Adrenal gland (tissue), 12 donors: Measurements from ENCODE around the gene SMIM28. TPM values are rescaled to one million over a fixed set of nuclear protein-coding genes. Genes with fewer than 3 reads are reported as not detected.

Source experiments
- DNase-seq, 7 donors: peaks; one replicate each; pipeline ENCODE4 v3.0.0-alpha.2; 2019 to 2020
- H3K27ac ChIP-seq, 5 donors: fragments of 200-600 bp; sonication (generic) in 4 of 5; 1 replicate in 3 of 5; 2 replicates in 2 of 5; pipeline versions ENCODE4 v1.5.1 to v1.8.0; 2016 to 2020; ENCODE audit warnings: mild to moderate bottlenecking in 1 of 5
- H3K27me3 ChIP-seq: fragments of 200-600 bp; 2 replicates; pipeline ENCODE4 v1.8.0; 2021
- H3K36me3 ChIP-seq, 2 donors: fragments of 200-600 bp; replicated peaks in 1 of 2; 1 replicate in 1 of 2; 2 replicates in 1 of 2; pipeline versions ENCODE4 v1.5.1 to v1.8.0; 2018 to 2022
- H3K4me1 ChIP-seq, 2 donors: fragments of 200-600 bp; replicated peaks in 1 of 2; 1 replicate in 1 of 2; 2 replicates in 1 of 2; pipeline versions ENCODE4 v1.5.1 to v1.8.0; 2018 to 2021
- H3K4me3 ChIP-seq, 4 donors: fragments of 200-600 bp; sonication (generic) in 3 of 4; one replicate each; pipeline ENCODE4 v1.5.1; 2016 to 2018
- H3K9me3 ChIP-seq, 3 donors: fragments of 200-600 bp; sonication (generic) in 1 of 3; replicated peaks in 1 of 3; 1 replicate in 2 of 3; 2 replicates in 1 of 3; pipeline versions ENCODE4 v1.5.1 to v1.8.0; 2016 to 2021
- POLR2A ChIP-seq, 2 donors: fragments of 450-650 bp; IDR thresholded peaks; one replicate each; pipeline ENCODE4 v1.6.1; 2017; ENCODE audit warnings: antibody characterized with exemption in 2 of 2, mild to moderate bottlenecking in 2 of 2, moderate library complexity in 1 of 2
- WGBS, 4 donors: extraction: QIAGEN DNeasy Blood & Tissue Kit in 2 of 4; methylation state at CpG; one replicate each; pipeline versions ENCODE4 v1.1.5 to v1.1.7; 2013 to 2017; 5-methylcytosine and 5-hydroxymethylcytosine counted together
- intact Hi-C, 2 donors: fragments of 100-400 bp; cut with DNase I; formaldehyde crosslinking; loops; one replicate each; pipeline versions ENCODE4 v1.14.1 to v1.15.0; 2022 to 2023
- polyA plus RNA-seq, 3 donors: library from polyadenylated mRNA; stranded (reverse); fragments of 200-250 nt in 2 of 3; fragments of 350-450 nt in 1 of 3; fragmentation: Illumina TruSeq in 1 of 3; extraction: RNeasy Lipid Tissue Mini Kit (QIAGEN cat#74804) in 1 of 3; gene quantifications; one replicate each; pipeline ENCODE4 v1.2.3, GENCODE V29; 2013 to 2014
- total RNA-seq, 9 donors: library from RNA; depleted of rRNA in 4 of 9; stranded (reverse); fragments of >200 nt in 4 of 9; fragments of 120-200 nt in 1 of 9; fragmentation: NEBNext Ultra II Directional in 1 of 9; extraction: Animal tissue kit (Norgen Biotek cat#: 25700) in 1 of 9; gene quantifications; one replicate each; pipeline versions ENCODE4 v1.1.0 to v1.2.4, GENCODE V29; 2013 to 2023
- TF ChIP-seq, protein P1 (sequence below), 6 experiments: fragments of 450-650 bp in 4 of 6; fragments of 200-600 bp in 2 of 6; sonication (generic) in 1 of 6; IDR thresholded peaks; 1 replicate in 5 of 6; 2 replicates in 1 of 6; pipeline versions ENCODE4 v1.5.1 to v1.8.0; 2016 to 2021; ENCODE audit warnings: antibody characterized with exemption in 6 of 6, mild to moderate bottlenecking in 2 of 6, moderate library complexity in 1 of 6
- donor health status: healthy with polysubstance abuse.
- donor health status: Bipolar disorder and iron deficiency.
- donor health status: DM: yes; HTN: yes; CAD: no.
- donor health status: DM: no; HTN: no; CAD: no.
- donor health status: DM: no; HTN: no; CAD: no.
- donor health status: DM: yes; HTN: yes; CAD: no.

Gene SMIM28
- total and polyA plus RNA-seq, 12 donors, result not detected

DNA sequence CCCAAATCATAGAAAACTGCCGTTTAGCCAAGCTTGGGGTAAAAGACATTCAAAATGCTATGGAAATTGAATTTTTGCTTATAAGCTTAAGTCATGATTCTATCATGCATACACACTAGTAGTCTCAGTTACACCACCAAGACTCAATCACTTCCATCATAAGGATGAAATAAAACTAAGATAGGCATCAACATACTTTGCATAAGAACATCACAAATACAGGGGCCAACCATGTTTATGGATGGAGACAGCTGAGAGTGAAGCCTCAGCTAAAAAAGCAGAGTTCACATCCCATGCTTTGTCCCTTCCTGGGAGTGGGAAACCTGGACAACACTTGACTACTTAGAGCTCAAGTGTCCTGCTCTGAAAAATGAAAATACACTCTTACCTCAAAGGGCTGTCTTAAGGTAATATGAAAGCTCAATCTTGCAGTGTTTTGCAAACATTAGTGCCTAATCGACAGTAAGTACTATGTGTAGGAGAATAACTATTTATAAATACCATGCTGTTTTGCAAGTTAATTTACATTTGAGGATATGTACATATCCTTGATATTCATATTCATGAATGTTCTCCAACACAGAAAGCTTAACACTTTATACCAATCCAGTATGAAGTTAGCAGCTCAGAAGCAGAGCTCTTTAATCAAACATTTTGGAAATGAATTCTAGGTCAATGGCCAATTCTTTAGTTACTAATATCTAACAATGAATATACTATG, 32.0 kb upstream of the SMIM28 start:
- Histone ChIP-seq H3K4me1 (no peaks in the 10 kb centered on the region), H3K27ac (no peak overlapping the region), H3K4me3 (no peak overlapping the region), H3K27me3 (peaks cover 6% of the 10 kb centered on the region), H3K9me3 (no peaks in the 10 kb centered on the region), H3K36me3 (no peaks in the 10 kb centered on the region)
- TF ChIP-seq, protein P1, sequence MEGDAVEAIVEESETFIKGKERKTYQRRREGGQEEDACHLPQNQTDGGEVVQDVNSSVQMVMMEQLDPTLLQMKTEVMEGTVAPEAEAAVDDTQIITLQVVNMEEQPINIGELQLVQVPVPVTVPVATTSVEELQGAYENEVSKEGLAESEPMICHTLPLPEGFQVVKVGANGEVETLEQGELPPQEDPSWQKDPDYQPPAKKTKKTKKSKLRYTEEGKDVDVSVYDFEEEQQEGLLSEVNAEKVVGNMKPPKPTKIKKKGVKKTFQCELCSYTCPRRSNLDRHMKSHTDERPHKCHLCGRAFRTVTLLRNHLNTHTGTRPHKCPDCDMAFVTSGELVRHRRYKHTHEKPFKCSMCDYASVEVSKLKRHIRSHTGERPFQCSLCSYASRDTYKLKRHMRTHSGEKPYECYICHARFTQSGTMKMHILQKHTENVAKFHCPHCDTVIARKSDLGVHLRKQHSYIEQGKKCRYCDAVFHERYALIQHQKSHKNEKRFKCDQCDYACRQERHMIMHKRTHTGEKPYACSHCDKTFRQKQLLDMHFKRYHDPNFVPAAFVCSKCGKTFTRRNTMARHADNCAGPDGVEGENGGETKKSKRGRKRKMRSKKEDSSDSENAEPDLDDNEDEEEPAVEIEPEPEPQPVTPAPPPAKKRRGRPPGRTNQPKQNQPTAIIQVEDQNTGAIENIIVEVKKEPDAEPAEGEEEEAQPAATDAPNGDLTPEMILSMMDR (IDR thresholded peaks at IDR 0.05), result no peak
- no peak for TF ChIP-seq POLR2A (IDR thresholded peaks at IDR 0.05)
- intact Hi-C loops, result no loop called here
- 58 to 76% (median 69%) methylated on average over 2 of the region's 2 CpGs for WGBS, 4 donors
- no peak for DNase-seq

DNA sequence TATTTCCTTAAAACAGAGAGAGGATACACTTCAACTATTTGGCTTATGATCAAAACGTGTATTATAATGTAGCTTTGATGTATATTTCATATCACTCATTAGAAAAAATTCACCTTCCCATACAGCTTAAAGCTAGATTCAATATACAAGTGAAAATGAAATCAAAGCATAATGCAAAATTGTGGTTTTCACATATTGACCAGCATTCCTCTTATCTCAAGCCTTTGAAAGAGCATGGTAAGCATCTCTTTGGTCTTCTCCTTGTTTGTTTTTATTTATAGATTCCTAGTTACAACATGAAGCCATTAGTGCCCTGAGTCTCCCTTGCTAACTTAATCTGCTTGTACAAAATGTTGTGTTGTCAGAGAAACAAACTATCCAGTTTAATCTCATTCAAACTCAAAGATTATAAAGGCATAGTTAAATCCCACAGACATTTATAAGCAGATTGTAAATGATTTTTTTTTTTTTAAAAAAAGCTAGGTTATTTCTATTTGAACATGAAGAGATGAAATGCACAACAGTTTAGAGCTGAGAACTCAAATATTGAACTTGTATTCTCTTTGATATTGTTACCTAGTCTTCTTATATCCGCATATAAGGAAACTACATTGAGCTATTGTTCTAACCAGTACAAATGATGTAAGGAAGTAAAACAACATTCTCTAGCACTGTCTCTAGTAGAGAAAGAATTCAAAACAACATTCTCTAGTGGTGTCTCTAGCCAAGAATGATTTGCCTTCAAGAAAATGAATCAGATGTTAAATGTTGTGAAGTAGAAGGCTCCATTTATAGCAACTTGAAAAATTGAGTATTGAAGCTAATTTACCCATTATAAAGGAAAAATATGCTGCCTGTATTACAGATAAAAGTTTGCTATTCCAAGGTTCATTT, 31.2 kb upstream of the SMIM28 start:
- intact Hi-C loops, result no loop called here
- no peaks in the 10 kb centered on the region for H3K4me1 ChIP-seq
- TF ChIP-seq, protein P1 (IDR thresholded peaks at IDR 0.05), result no peak
- no peak for TF ChIP-seq POLR2A (IDR thresholded peaks at IDR 0.05)
- no peaks in the 10 kb centered on the region for H3K36me3 ChIP-seq
- H3K9me3 ChIP-seq, result no peaks in the 10 kb centered on the region
- H3K27ac ChIP-seq, result no peak overlapping the region
- DNase-seq, result no peak
- WGBS, 4 donors, result 49 to 59% (median 54%) methylated on average over 2 of the region's 2 CpGs
- H3K27me3 ChIP-seq, result peaks cover 12% of the 10 kb centered on the region
- H3K4me3 ChIP-seq, result no peak overlapping the region

DNA sequence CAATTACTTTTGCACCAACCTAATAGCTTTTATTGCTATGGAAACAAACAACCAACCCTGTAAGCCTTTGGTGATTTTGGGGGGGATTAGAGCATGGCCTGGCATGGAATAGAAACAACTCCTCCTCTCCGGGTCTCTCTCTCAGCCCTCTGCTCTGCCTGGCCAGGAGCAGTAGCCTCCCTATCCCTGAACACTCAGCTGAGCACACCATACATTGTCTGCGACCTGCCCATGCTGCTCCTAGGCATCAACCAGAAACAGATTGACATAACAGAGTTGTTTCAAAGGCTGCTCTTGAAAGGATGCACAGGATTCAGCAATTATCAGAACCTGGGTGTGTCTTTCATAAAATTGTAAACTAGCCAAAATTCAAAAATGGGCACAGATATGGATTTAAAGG, 29.8 kb upstream of the SMIM28 start:
- Histone ChIP-seq H3K36me3 (no peaks in the 10 kb centered on the region), H3K9me3 (no peaks in the 10 kb centered on the region), H3K4me1 (no peaks in the 10 kb centered on the region), H3K4me3 (no peak overlapping the region), H3K27me3 (peaks cover 13% of the 10 kb centered on the region), H3K27ac (no peak overlapping the region)
- intact Hi-C loops, result no loop called here
- TF ChIP-seq, protein P1 (IDR thresholded peaks at IDR 0.05), result no peak
- no peak for TF ChIP-seq POLR2A (IDR thresholded peaks at IDR 0.05)
- DNase-seq, result no peak
- WGBS, 4 donors, result 63 to 88% (median 73%) methylated on average over 2 of the region's 2 CpGs

DNA sequence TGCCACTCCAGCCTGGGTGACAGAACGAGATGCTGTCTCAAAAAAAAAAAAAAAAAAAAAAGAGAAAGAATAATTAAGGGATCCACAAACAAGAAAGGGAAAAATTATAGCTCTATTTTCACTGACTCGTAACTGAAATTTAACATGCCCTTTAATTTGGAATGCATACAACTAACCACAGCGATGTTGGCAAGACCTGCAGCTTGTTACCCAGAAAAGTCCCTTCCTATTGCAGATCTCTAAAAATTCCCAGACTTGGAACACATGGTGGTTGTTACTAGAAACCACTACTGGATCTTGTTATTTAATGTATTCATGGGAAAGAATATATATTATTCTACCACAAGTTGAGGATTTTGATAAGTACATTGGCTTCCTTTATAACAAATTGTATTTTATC, 27.8 kb upstream of the SMIM28 start:
- Histone ChIP-seq H3K27me3 (peaks cover 13% of the 10 kb centered on the region), H3K36me3 (no peaks in the 10 kb centered on the region), H3K27ac (no peak overlapping the region), H3K4me3 (no peak overlapping the region), H3K9me3 (no peaks in the 10 kb centered on the region), H3K4me1 (no peaks in the 10 kb centered on the region)
- no peak for DNase-seq
- no peak for TF ChIP-seq POLR2A (IDR thresholded peaks at IDR 0.05)
- WGBS, 4 donors, result 83 to 91% (median 88%) methylated on average over 3 of the region's 3 CpGs
- intact Hi-C loops, result no loop called here
